ENCODE measurements around the gene HELZ2. TPM values are rescaled to one million over a fixed set of nuclear protein-coding genes. Genes with fewer than 3 reads are reported as not detected.

Gene HELZ2
- total and polyA plus RNA-seq, 10 of the 15 experiments (the other 5 are each of a cell fraction or from before 2014, with no cell fraction given) = 0.05 to 33.3 (median 6.2) TPM

DNA sequence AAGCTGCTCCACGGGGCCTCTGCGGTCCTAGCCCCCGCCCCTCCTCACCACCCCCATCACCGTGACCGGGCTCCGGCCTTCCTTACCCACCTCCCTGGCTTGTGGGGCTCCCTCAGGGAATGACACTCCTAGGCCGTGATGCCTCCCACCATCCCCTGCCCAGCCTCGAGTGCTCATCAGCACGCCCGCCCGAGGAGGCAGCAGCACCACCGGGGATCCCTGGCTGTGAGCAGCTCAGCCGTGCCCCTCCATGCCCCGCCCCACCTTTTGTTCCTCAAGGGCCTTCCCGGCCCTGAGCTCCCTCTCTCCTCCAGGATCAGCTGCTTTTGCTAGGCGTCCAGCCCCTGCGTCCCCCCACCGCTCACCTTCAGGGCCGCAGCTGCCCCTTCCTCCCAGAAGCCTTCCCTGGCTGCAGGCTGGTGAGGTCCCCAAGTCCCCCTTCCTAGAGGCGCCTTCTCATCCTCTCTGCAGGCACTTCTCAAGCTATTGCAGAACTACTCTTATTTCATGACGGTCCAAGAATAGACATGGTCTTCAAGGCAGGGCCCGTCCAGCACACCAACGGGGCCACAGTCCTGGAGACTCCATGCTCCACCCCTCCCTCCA is 17.1 kb downstream of the HELZ2 start:
- Histone ChIP-seq H3K9ac (ENCODE audit: control insufficient read depth, insufficient read depth, low read length) (no peak overlapping the region), H3K4me2 (ENCODE audit: control insufficient read depth, insufficient read depth) (no peak overlapping the region), H3K27me3 (replicated peaks in 1 of 2; ENCODE audit: control insufficient read depth in 2 of 2, insufficient read depth in 2 of 2, low read length in 1 of 2) (no peaks in the 10 kb centered on the region), H3K4me1 (ENCODE audit: control insufficient read depth, insufficient read depth, low read length) (peaks cover 21% of the 10 kb centered on the region), H2AFZ (ENCODE audit: control insufficient read depth, low read depth, low read length) (no peak overlapping the region), H3K9me3 (replicated peaks; ENCODE audit: control insufficient read depth, insufficient read depth, low read length) (no peaks in the 10 kb centered on the region; the same call in 2 of the 3 replicates), H3K27ac (ENCODE audit: control insufficient read depth, insufficient read depth) (no peak overlapping the region), H4K20me1 (ENCODE audit: control insufficient read depth, insufficient read depth) (no peaks in the 10 kb centered on the region; the same call in 1 of the 2 replicates), H3K79me2 (ENCODE audit: control insufficient read depth, insufficient read depth, low read length) (no peaks in the 10 kb centered on the region), H3K36me3 (ENCODE audit: control insufficient read depth in 2 of 2, insufficient read depth in 2 of 2, low read length in 1 of 2) (no peaks in the 10 kb centered on the region; a peak in 1 of 4 replicates), H3K4me3 (no peak overlapping the region)
- RAD21 ChIA-PET (ENCODE audit: unreplicated experiment) = interaction anchor here (0.7 kb wide), 1 partner anchor 19 kb away, joined by 3 read pairs; no protein-coding TSS in a partner anchor
- SMC1A ChIA-PET (ENCODE audit: uncharacterized antibody, unreplicated experiment) = no interaction called here
- no peak for FAIRE-seq
- no peak for ATAC-seq
- DNase-seq (ENCODE audit: low read depth, low spot score) = no peak
- POLR2A ChIA-PET = interaction anchor here (1.4 kb wide), 1 partner anchor 16 kb away, joined by 3 read pairs; no protein-coding TSS in a partner anchor
- BruUV-seq (replicated peaks) = no TSS peak
- CTCF ChIA-PET = interaction anchor here (2.7 kb wide), 1 partner anchor 22 kb away, joined by 7 read pairs; no protein-coding TSS in a partner anchor
- intact Hi-C loops (cut with micrococcal nuclease; ENCODE audit: unreplicated experiment) (no loop called here), in situ Hi-C loops (cut with MboI) (no loop called here)
- 78% methylated on average over 23 of the region's 23 CpGs for WGBS (ENCODE audit: insufficient coverage, insufficient replicate concordance, low lambda C conversion rate, missing lambda C conversion rate)
- TF ChIP-seq ZNF274 (IDR thresholded peaks at IDR 0.05; ENCODE audit: insufficient read depth, insufficient read length) = no peak
- TF ChIP-seq POLR2A (IDR thresholded peaks at IDR 0.05; ENCODE audit: low read depth, low read length) = peak; percentile 22; the same call in 1 of the 2 replicates

DNA sequence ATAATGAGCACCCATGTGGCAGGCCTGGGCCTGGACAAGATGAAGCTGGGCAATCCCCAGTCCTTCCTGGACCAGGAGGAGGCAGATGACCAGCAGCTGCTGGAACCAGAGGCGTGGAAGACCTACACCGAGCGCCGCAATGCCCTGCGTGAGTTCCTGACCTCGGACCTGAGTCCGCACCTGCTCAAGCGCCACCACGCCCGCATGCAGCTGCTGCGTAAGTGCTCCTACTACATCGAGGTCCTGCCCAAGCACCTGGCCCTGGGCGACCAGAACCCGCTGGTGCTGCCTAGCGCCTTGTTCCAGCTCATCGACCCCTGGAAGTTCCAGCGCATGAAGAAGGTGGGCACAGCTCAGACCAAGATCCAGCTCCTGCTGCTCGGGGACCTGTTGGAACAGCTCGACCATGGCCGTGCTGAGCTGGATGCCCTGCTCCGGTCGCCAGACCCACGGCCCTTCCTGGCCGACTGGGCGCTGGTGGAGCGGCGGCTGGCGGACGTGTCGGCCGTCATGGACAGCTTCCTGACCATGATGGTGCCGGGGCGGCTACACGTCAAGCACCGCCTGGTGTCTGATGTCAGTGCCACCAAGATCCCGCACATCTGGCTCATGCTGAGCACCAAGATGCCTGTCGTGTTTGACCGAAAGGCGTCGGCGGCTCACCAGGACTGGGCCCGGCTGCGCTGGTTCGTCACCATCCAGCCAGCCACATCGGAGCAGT is 18.2 kb downstream of the HELZ2 start:
- Histone ChIP-seq H3K9ac (ENCODE audit: control insufficient read depth, insufficient read depth, low read length) (no peak overlapping the region), H2AFZ (ENCODE audit: control insufficient read depth, low read depth, low read length) (no peak overlapping the region), H3K9me3 (replicated peaks; ENCODE audit: control insufficient read depth, insufficient read depth, low read length) (no peaks in the 10 kb centered on the region; the same call in 2 of the 3 replicates), H3K4me2 (ENCODE audit: control insufficient read depth, insufficient read depth) (no peak overlapping the region), H3K79me2 (ENCODE audit: control insufficient read depth, insufficient read depth, low read length) (no peaks in the 10 kb centered on the region), H3K36me3 (ENCODE audit: control insufficient read depth in 2 of 2, insufficient read depth in 2 of 2, low read length in 1 of 2) (no peaks in the 10 kb centered on the region), H3K4me1 (ENCODE audit: control insufficient read depth, insufficient read depth, low read length) (peaks cover 22% of the 10 kb centered on the region), H4K20me1 (ENCODE audit: control insufficient read depth, insufficient read depth) (no peaks in the 10 kb centered on the region; the same call in 1 of the 2 replicates), H3K27me3 (replicated peaks in 1 of 2; ENCODE audit: control insufficient read depth in 2 of 2, insufficient read depth in 2 of 2, low read length in 1 of 2) (no peaks in the 10 kb centered on the region), H3K27ac (ENCODE audit: control insufficient read depth, insufficient read depth) (no peak overlapping the region), H3K4me3 (no peak overlapping the region)
- ChIA-PET SMC1A (ENCODE audit: uncharacterized antibody, unreplicated experiment) (no interaction called here), POLR2A (interaction anchor here (1.1 to 1.7 kb wide), 4 partner anchors 15 to 19 kb away, joined by 3 to 6 read pairs (median 4); partner anchors contain the start of gene HELZ2), RAD21 (ENCODE audit: unreplicated experiment) (interaction anchor here (1.2 to 2.2 kb wide), 3 partner anchors 17 to 86 kb away, joined by 4 to 17 read pairs (median 8); partner anchors contain the start of genes HELZ2 and PTK6), CTCF (interaction anchor here (1.8 to 2.7 kb wide), 2 partner anchors 18 to 23 kb away, joined by 7 to 9 read pairs; partner anchors contain the start of gene PTK6)
- DNase-seq (ENCODE audit: low read depth, low spot score) (no peak), FAIRE-seq (no peak), ATAC-seq (no peak)
- in situ Hi-C loops (cut with MboI) = no loop called here
- intact Hi-C loops (cut with micrococcal nuclease; ENCODE audit: unreplicated experiment) = no loop called here
- no TSS peak for BruUV-seq (replicated peaks)
- WGBS (ENCODE audit: insufficient coverage, insufficient replicate concordance, low lambda C conversion rate, missing lambda C conversion rate) = 85% methylated on average over 45 of the region's 45 CpGs
- no peak for TF ChIP-seq ESRRA (IDR thresholded peaks at IDR 0.05; ENCODE audit: low read length)
- no peak for TF ChIP-seq NR2F1 (conservative IDR thresholded peaks at IDR 0.05)
- no peak for TF ChIP-seq WRNIP1 (IDR thresholded peaks at IDR 0.05; ENCODE audit: borderline replicate concordance, low read depth, low read length)
- no peak for TF ChIP-seq MTA3 (IDR thresholded peaks at IDR 0.05; ENCODE audit: borderline replicate concordance, low read length)
- TF ChIP-seq, protein P1, sequence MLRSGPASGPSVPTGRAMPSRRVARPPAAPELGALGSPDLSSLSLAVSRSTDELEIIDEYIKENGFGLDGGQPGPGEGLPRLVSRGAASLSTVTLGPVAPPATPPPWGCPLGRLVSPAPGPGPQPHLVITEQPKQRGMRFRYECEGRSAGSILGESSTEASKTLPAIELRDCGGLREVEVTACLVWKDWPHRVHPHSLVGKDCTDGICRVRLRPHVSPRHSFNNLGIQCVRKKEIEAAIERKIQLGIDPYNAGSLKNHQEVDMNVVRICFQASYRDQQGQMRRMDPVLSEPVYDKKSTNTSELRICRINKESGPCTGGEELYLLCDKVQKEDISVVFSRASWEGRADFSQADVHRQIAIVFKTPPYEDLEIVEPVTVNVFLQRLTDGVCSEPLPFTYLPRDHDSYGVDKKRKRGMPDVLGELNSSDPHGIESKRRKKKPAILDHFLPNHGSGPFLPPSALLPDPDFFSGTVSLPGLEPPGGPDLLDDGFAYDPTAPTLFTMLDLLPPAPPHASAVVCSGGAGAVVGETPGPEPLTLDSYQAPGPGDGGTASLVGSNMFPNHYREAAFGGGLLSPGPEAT (IDR thresholded peaks at IDR 0.05; ENCODE audit: low read depth) = no peak
- no peak for TF ChIP-seq ATF7 (IDR thresholded peaks at IDR 0.05; ENCODE audit: low read depth)
- TF ChIP-seq CBFB (IDR thresholded peaks at IDR 0.05; ENCODE audit: low read depth) = no peak
- no peak for TF ChIP-seq GABPA (IDR thresholded peaks at IDR 0.05; ENCODE audit: low read depth)
- TF ChIP-seq, protein P2, sequence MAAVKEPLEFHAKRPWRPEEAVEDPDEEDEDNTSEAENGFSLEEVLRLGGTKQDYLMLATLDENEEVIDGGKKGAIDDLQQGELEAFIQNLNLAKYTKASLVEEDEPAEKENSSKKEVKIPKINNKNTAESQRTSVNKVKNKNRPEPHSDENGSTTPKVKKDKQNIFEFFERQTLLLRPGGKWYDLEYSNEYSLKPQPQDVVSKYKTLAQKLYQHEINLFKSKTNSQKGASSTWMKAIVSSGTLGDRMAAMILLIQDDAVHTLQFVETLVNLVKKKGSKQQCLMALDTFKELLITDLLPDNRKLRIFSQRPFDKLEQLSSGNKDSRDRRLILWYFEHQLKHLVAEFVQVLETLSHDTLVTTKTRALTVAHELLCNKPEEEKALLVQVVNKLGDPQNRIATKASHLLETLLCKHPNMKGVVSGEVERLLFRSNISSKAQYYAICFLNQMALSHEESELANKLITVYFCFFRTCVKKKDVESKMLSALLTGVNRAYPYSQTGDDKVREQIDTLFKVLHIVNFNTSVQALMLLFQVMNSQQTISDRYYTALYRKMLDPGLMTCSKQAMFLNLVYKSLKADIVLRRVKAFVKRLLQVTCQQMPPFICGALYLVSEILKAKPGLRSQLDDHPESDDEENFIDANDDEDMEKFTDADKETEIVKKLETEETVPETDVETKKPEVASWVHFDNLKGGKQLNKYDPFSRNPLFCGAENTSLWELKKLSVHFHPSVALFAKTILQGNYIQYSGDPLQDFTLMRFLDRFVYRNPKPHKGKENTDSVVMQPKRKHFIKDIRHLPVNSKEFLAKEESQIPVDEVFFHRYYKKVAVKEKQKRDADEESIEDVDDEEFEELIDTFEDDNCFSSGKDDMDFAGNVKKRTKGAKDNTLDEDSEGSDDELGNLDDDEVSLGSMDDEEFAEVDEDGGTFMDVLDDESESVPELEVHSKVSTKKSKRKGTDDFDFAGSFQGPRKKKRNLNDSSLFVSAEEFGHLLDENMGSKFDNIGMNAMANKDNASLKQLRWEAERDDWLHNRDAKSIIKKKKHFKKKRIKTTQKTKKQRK (IDR thresholded peaks at IDR 0.05; ENCODE audit: low read depth, low read length) = no peak
- TF ChIP-seq POLR2A (IDR thresholded peaks at IDR 0.05; ENCODE audit: low read depth, low read length) = no peak

Data from GM12878 (cell line).